Measurements from ENCODE around the gene DHRS9.
A peak's percentile ranks its signal among the peaks of the same experiment; 100 is the strongest.

Gene DHRS9

GRCh38 chr2:169065864-169066517 is 3.4 kb upstream of the DHRS9 start:
- DNase-seq: no peak

- no peak for DNase-seq
These were observed 2.5 kb upstream of the DHRS9 start for GRCh38 chr2:169066897-169067296.

GRCh38 chr2:169069833-169070232 is 470 bp downstream of the DHRS9 start:
- no peak for DNase-seq

- no peak for DNase-seq
These were observed 2.1 kb downstream of the DHRS9 start for GRCh38 chr2:169071455-169071854.

- DNase-seq: peak in 1 of 2 donors; percentile 11
These were observed 3.0 kb downstream of the DHRS9 start for GRCh38 chr2:169072163-169072925.

GRCh38 chr2:169073211-169073962 is 4.0 kb downstream of the DHRS9 start:
- no peak for DNase-seq

- DNase-seq: no peak
These were observed 4.8 kb downstream of the DHRS9 start for GRCh38 chr2:169073963-169074751.

GRCh38 chr2:169077674-169078240 is 8.4 kb downstream of the DHRS9 start:
- no peak for DNase-seq

GRCh38 chr2:169080250-169081069 is 11.1 kb downstream of the DHRS9 start:
- peak in 1 of 2 donors; percentile 34 for DNase-seq

GRCh38 chr2:169081551-169081950 is 12.2 kb downstream of the DHRS9 start:
- no peak for DNase-seq

- DNase-seq: no peak
These were observed 13.6 kb downstream of the DHRS9 start for GRCh38 chr2:169082995-169083394.

GRCh38 chr2:169086893-169087467 is 17.6 kb downstream of the DHRS9 start:
- DNase-seq: no peak

GRCh38 chr2:169087757-169088379 is 18.5 kb downstream of the DHRS9 start:
- no peak for DNase-seq

GRCh38 chr2:169089182-169089581 is 19.8 kb downstream of the DHRS9 start:
- DNase-seq: no peak

- no peak for DNase-seq
These were observed 20.9 kb downstream of the DHRS9 start for GRCh38 chr2:169090133-169090820.

GRCh38 chr2:169091256-169091655 is 21.9 kb downstream of the DHRS9 start:
- DNase-seq: no peak

GRCh38 chr2:169091761-169092519 is 22.6 kb downstream of the DHRS9 start:
- DNase-seq: no peak

- DNase-seq: no peak
These were observed 24.2 kb downstream of the DHRS9 start for GRCh38 chr2:169093535-169093934.

- DNase-seq: no peak
These were observed 25.3 kb downstream of the DHRS9 start for GRCh38 chr2:169094676-169095075.

Data from CD4-positive, alpha-beta T cell treated with Interferon alpha-2 for 1 hour (primary cell).